ENCODE data around the gene SPOCK3. TPM values are rescaled to one million over a fixed set of nuclear protein-coding genes. Genes with fewer than 3 reads are reported as not detected.

SPOCK3 gene
- total and polyA plus RNA-seq, 2 of the 13 experiments (the other 11 are each of a cell fraction or from before 2014, with no cell fraction given), result not detected

DNA sequence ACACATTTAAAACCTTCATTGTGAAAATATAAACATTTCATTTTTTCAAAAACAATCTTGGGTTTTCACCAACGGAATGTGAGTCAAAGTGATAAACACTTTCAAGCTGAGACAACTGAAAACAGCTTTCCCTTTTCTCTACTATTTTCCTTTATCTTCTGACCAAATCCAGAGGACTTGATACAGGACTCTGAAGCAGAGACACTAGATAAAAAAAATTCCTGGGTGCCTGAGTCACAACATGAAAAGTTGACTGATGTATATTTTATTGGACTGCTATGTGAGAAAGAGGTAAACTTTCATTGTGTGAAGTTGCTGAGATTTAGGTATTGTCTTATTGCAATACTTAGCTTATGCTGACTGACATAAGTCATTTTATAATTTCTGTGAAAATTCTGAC is 411.2 kb downstream of the SPOCK3 start:
- CTCF ChIA-PET (ENCODE audit: low intra/inter-chr PET ratio, low total read pairs), result no interaction called here
- POLR2A ChIA-PET, result no interaction called here
- Histone ChIP-seq H3K4me1 (ENCODE audit: insufficient read depth, low read length) (no peaks in the 10 kb centered on the region), H3K4me3 (replicated peaks in 1 of 3; ENCODE audit: insufficient read depth in 1 of 3, low read depth in 2 of 3, low read length in 3 of 3) (no peak overlapping the region), H3K27me3 (ENCODE audit: control insufficient read depth in 1 of 2, insufficient read depth in 2 of 2, low read length in 2 of 2) (no peaks in the 10 kb centered on the region), H4K20me1 (ENCODE audit: insufficient read depth, low read length) (no peaks in the 10 kb centered on the region), H3K36me3 (replicated peaks in 1 of 2; ENCODE audit: control insufficient read depth in 1 of 2, insufficient read depth in 2 of 2, low read length in 2 of 2) (no peaks in the 10 kb centered on the region), H3K27ac (ENCODE audit: extremely low read length, insufficient read depth, low read length) (no peak overlapping the region), H3K9me3 (ENCODE audit: low read length) (no peaks in the 10 kb centered on the region), H3K79me2 (ENCODE audit: insufficient read depth, low read length) (no peaks in the 10 kb centered on the region), H3K4me2 (ENCODE audit: low read depth, low read length) (no peak overlapping the region), H2AFZ (ENCODE audit: low read length) (no peak overlapping the region), H3K9ac (ENCODE audit: insufficient read depth, low read depth, low read length) (no peak overlapping the region)
- ATAC-seq (no peak), FAIRE-seq (no peak), DNase-seq (ENCODE audit: low spot score) (no peak)
- intact Hi-C loops (cut with micrococcal nuclease; ENCODE audit: unreplicated experiment), result no loop called here
- WGBS (ENCODE audit: low lambda C conversion rate), result 0% methylated on average over 1 of the region's 1 CpG
- TF ChIP-seq FOXA1 (IDR thresholded peaks at IDR 0.05) (no peak), FOXA1 (CRISPR knock-in tag; IDR thresholded peaks at IDR 0.05) (no peak), ZNF292 (CRISPR knock-in tag; IDR thresholded peaks at IDR 0.05; ENCODE audit: borderline replicate concordance, low read depth) (no peak), SMYD3 (CRISPR knock-in tag; IDR thresholded peaks at IDR 0.05) (no peak), EZH2 (conservative IDR thresholded peaks at IDR 0.05; ENCODE audit: low read depth, low read length) (no peak), NR3C1 (CRISPR knock-in tag; IDR thresholded peaks at IDR 0.05) (no peak)
- TF ChIP-seq, protein P1, sequence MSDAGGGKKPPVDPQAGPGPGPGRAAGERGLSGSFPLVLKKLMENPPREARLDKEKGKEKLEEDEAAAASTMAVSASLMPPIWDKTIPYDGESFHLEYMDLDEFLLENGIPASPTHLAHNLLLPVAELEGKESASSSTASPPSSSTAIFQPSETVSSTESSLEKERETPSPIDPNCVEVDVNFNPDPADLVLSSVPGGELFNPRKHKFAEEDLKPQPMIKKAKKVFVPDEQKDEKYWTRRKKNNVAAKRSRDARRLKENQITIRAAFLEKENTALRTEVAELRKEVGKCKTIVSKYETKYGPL (CRISPR knock-in tag; IDR thresholded peaks at IDR 0.05), result no peak
- BruUV-seq (replicated peaks), result no TSS peak
- in situ Hi-C loops (cut with HindIII; ENCODE audit: extremely low pct_ligation_motif_present, low pct_unique_long_range_greater_than_20kb), result no loop called here

DNA sequence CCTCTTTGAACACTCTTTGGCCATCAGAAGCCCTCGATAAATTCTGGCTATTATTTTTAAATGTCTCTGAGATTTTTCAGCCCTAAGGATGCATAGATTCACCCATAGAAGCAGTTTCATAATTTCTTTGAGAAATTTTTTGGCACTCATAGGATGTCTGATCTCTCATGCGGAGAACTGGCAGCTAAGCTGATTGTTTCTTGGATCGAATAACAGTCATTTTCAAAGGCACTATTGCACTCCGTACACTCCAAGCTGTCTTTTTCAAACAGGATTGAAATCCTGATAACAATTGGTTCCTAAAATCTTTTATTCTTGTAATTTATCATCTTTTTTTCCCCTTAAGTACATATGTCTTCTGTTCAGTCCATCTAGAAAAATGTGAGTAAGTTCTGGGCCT is 411.9 kb downstream of the SPOCK3 start:
- H3K4me3 ChIP-seq (replicated peaks in 1 of 3; ENCODE audit: insufficient read depth in 1 of 3, low read depth in 2 of 3, low read length in 3 of 3), result no peak overlapping the region
- no peaks in the 10 kb centered on the region for H4K20me1 ChIP-seq (ENCODE audit: insufficient read depth, low read length)
- no TSS peak for BruUV-seq (replicated peaks)
- H3K27me3 ChIP-seq (ENCODE audit: control insufficient read depth in 1 of 2, insufficient read depth in 2 of 2, low read length in 2 of 2), result no peaks in the 10 kb centered on the region
- H3K36me3 ChIP-seq (replicated peaks in 1 of 2; ENCODE audit: control insufficient read depth in 1 of 2, insufficient read depth in 2 of 2, low read length in 2 of 2), result no peaks in the 10 kb centered on the region
- TF ChIP-seq GABPB1 (CRISPR knock-in tag; IDR thresholded peaks at IDR 0.05) (no peak), IRF2 (CRISPR knock-in tag; IDR thresholded peaks at IDR 0.05) (no peak), SOX5 (CRISPR knock-in tag; IDR thresholded peaks at IDR 0.05; ENCODE audit: borderline replicate concordance) (no peak), ZNF230 (CRISPR knock-in tag; IDR thresholded peaks at IDR 0.05) (no peak), ZNF567 (CRISPR knock-in tag; IDR thresholded peaks at IDR 0.05; ENCODE audit: borderline replicate concordance) (no peak)
- no peak overlapping the region for H3K9ac ChIP-seq (ENCODE audit: insufficient read depth, low read depth, low read length)
- H3K79me2 ChIP-seq (ENCODE audit: insufficient read depth, low read length), result no peaks in the 10 kb centered on the region
- ChIA-PET POLR2A (no interaction called here), CTCF (ENCODE audit: low intra/inter-chr PET ratio, low total read pairs) (no interaction called here)
- no peak for ATAC-seq
- no peak for FAIRE-seq
- no peak overlapping the region for H2AFZ ChIP-seq (ENCODE audit: low read length)
- DNase-seq (ENCODE audit: low spot score), result no peak
- in situ Hi-C loops (cut with HindIII; ENCODE audit: extremely low pct_ligation_motif_present, low pct_unique_long_range_greater_than_20kb), result no loop called here
- intact Hi-C loops (cut with micrococcal nuclease; ENCODE audit: unreplicated experiment), result no loop called here
- no peaks in the 10 kb centered on the region for H3K4me1 ChIP-seq (ENCODE audit: insufficient read depth, low read length)
- no peak overlapping the region for H3K27ac ChIP-seq (ENCODE audit: extremely low read length, insufficient read depth, low read length)
- no peaks in the 10 kb centered on the region for H3K9me3 ChIP-seq (ENCODE audit: low read length)
- H3K4me2 ChIP-seq (ENCODE audit: low read depth, low read length), result no peak overlapping the region
- WGBS (ENCODE audit: low lambda C conversion rate), result 29% methylated on average over 4 of the region's 4 CpGs
